Upper lobe of left lung (tissue), 6 donors: ENCODE results near the gene SLC7A6OS. TPM values are rescaled to one million over a fixed set of nuclear protein-coding genes. Genes with fewer than 3 reads are reported as not detected.
"Not testable (repeated sequence)": the region's sequence is repeated elsewhere in the genome, so short reads cannot be mapped to it uniquely, and the experiment has no call there.

Experiments
- ATAC-seq, 2 donors: fragments of 200-7000 bp; cut with Tn5 transposase; one replicate each; pipeline ENCODE4 v1.9.1; 2022; ENCODE audit warnings: mild to moderate bottlenecking in 2 of 2, moderate library complexity in 2 of 2; ENCODE audit not compliant: low FRiP score in 2 of 2
- DNase-seq, 2 donors: peaks; one replicate each; pipeline ENCODE4 v3.0.0-alpha.2; 2019 to 2020
- H3K27ac ChIP-seq, 4 donors: fragments of 200-600 bp; sonication (generic); one replicate each; pipeline ENCODE4 v1.5.1; 2016 to 2019
- H3K27me3 ChIP-seq, 4 donors: fragments of 200-600 bp; sonication (generic); one replicate each; pipeline ENCODE4 v1.5.1; 2017 to 2019
- H3K36me3 ChIP-seq, 4 donors: fragments of 200-600 bp; sonication (generic); one replicate each; pipeline ENCODE4 v1.5.1; 2016 to 2019
- H3K4me1 ChIP-seq, 4 donors: fragments of 200-600 bp; sonication (generic); one replicate each; pipeline ENCODE4 v1.5.1; 2018 to 2019
- H3K4me3 ChIP-seq, 4 donors: fragments of 200-600 bp; sonication (generic); one replicate each; pipeline ENCODE4 v1.5.1; 2017 to 2019; ENCODE audit warnings: mild to moderate bottlenecking in 2 of 4, moderate library complexity in 1 of 4
- H3K9me3 ChIP-seq, 4 donors: fragments of 200-600 bp; sonication (generic); one replicate each; pipeline ENCODE4 v1.5.1; 2018 to 2019
- CTCF ChIP-seq, 6 experiments: fragments of 450-650 bp in 4 of 6; fragments of 200-600 bp in 2 of 6; sonication (generic) in 2 of 6; IDR thresholded peaks; one replicate each; pipeline ENCODE4 v1.5.1; 2016 to 2019; ENCODE audit warnings: antibody characterized with exemption in 6 of 6
- EP300 ChIP-seq, 4 donors: sonication (generic); formaldehyde crosslinking; IDR thresholded peaks; one replicate each; pipeline ENCODE4 v1.5.1; 2017; ENCODE audit warnings: antibody characterized with exemption in 4 of 4, control low read depth in 2 of 4
- POLR2A ChIP-seq, 4 donors: fragments of 450-650 bp; IDR thresholded peaks; one replicate each; pipeline ENCODE4 v1.5.1; 2016 to 2017; ENCODE audit warnings: antibody characterized with exemption in 4 of 4, mild to moderate bottlenecking in 2 of 4
- POLR2AphosphoS5 ChIP-seq, 2 donors: sonication (generic); formaldehyde crosslinking; IDR thresholded peaks; one replicate each; pipeline ENCODE4 v1.5.1; 2017; ENCODE audit warnings: antibody characterized with exemption in 2 of 2
- WGBS, 2 donors: methylation state at CpG; one replicate each; pipeline ENCODE4 v1.1.5; 2017 to 2018; 5-methylcytosine and 5-hydroxymethylcytosine counted together
- total RNA-seq, 6 donors: library from RNA; depleted of rRNA in 4 of 6; stranded (reverse); fragments of >200 nt in 4 of 6; gene quantifications; one replicate each; pipeline versions ENCODE4 v1.1.0 to v1.2.1, GENCODE V29; 2016 to 2021
- donor health status: DM: no; HTN: no; CAD: no; lungs with moderate emphysema.
- donor health status: DM: no; HTN: yes; CAD: no; lungs with severe emphysema.

SLC7A6OS gene
- total RNA-seq, 6 donors from 2014 or later: 9.9 to 35.6 (median 18.5) TPM

- no peaks in the 10 kb centered on the region for H3K9me3 ChIP-seq
- WGBS, 2 donors: 41% methylated on average over 3 to 4 of the region's 4 CpGs
- ATAC-seq (no peak), DNase-seq (no peak)
- TF ChIP-seq POLR2AphosphoS5 (IDR thresholded peaks at IDR 0.05): no peak
- TF ChIP-seq CTCF (IDR thresholded peaks at IDR 0.05): no peak
- no peak for TF ChIP-seq POLR2A (IDR thresholded peaks at IDR 0.05)
- no peak for TF ChIP-seq EP300 (IDR thresholded peaks at IDR 0.05)
- peak overlapping the region; percentile 44 to 76 (median 66) for H3K27ac ChIP-seq
- H3K4me3 ChIP-seq: no peak overlapping the region
- peaks cover 26 to 55% (median 46%) of the 10 kb centered on the region in 4 donors for H3K4me1 ChIP-seq
- H3K27me3 ChIP-seq: no peaks in the 10 kb centered on the region
- peaks cover 0 to 51% (median 27%) of the 10 kb centered on the region in 4 donors for H3K36me3 ChIP-seq
These were observed 21.0 kb downstream of the SLC7A6OS start for GRCh38 chr16:68289621-68290329.

GRCh38 chr16:68289202-68289601 lies 21.5 kb downstream of the SLC7A6OS start:
- peak overlapping the region; percentile 44 to 76 (median 66) for H3K27ac ChIP-seq

GRCh38 chr16:68288796-68289195 lies 21.9 kb downstream of the SLC7A6OS start:
- not testable (repeated sequence) for H3K27me3 ChIP-seq, DNase-seq, H3K4me3 ChIP-seq, ATAC-seq, H3K9me3 ChIP-seq
- 84 to 85% methylated on average over 9 of the region's 9 CpGs for WGBS, 2 donors
- Histone ChIP-seq H3K4me1 (peaks cover 31 to 65% (median 55%) of the 10 kb centered on the region in 4 donors), H3K27ac (peak overlapping the region in 3 of 4 donors; percentile 64 to 76 (median 67)), H3K36me3 (peaks cover 0 to 41% (median 23%) of the 10 kb centered on the region in 4 donors)

More at GRCh38 chr16:68289202-68289601, 21.5 kb downstream of the SLC7A6OS start:
- ATAC-seq (no peak), DNase-seq (no peak)
- Histone ChIP-seq H3K4me1 (peaks cover 30 to 61% (median 51%) of the 10 kb centered on the region in 4 donors), H3K36me3 (peaks cover 0 to 45% (median 25%) of the 10 kb centered on the region in 4 donors), H3K4me3 (no peak overlapping the region), H3K27me3 (no peaks in the 10 kb centered on the region), H3K9me3 (no peaks in the 10 kb centered on the region)
- 84 to 100% methylated on average over 2 of the region's 2 CpGs for WGBS, 2 donors
- TF ChIP-seq EP300 (IDR thresholded peaks at IDR 0.05) (no peak), POLR2A (IDR thresholded peaks at IDR 0.05) (no peak), POLR2AphosphoS5 (IDR thresholded peaks at IDR 0.05) (no peak), CTCF (IDR thresholded peaks at IDR 0.05) (no peak)

GRCh38 chr16:68288252-68288650 lies 22.5 kb downstream of the SLC7A6OS start:
- ATAC-seq (no peak), DNase-seq (no peak)
- peaks cover 31 to 70% (median 61%) of the 10 kb centered on the region in 4 donors for H3K4me1 ChIP-seq
- H3K4me3 ChIP-seq: no peak overlapping the region
- no peaks in the 10 kb centered on the region for H3K27me3 ChIP-seq
- WGBS, 2 donors: 96 to 100% methylated on average over 1 of the region's 1 CpG
- peak overlapping the region; percentile 11 to 64 (median 48) for H3K27ac ChIP-seq
- no peaks in the 10 kb centered on the region for H3K9me3 ChIP-seq
- TF ChIP-seq POLR2AphosphoS5 (IDR thresholded peaks at IDR 0.05) (no peak), POLR2A (IDR thresholded peaks at IDR 0.05) (no peak), CTCF (IDR thresholded peaks at IDR 0.05) (no peak), EP300 (IDR thresholded peaks at IDR 0.05) (no peak)
- H3K36me3 ChIP-seq: peaks cover 0 to 37% (median 18%) of the 10 kb centered on the region in 4 donors

GRCh38 chr16:68287276-68288251 lies 23.2 kb downstream of the SLC7A6OS start:
- no peaks in the 10 kb centered on the region for H3K9me3 ChIP-seq
- DNase-seq (peak in 1 of 2 donors; percentile 67), ATAC-seq (peak; percentile 24 to 89)
- H3K4me3 ChIP-seq: no peak overlapping the region
- peak overlapping the region; percentile 11 to 64 (median 48) for H3K27ac ChIP-seq
- peaks cover 0 to 36% (median 21%) of the 10 kb centered on the region in 4 donors for H3K36me3 ChIP-seq
- H3K27me3 ChIP-seq: no peaks in the 10 kb centered on the region
- H3K4me1 ChIP-seq: peaks cover 31 to 73% (median 64%) of the 10 kb centered on the region in 4 donors
- TF ChIP-seq CTCF (IDR thresholded peaks at IDR 0.05) (peak in 3 of 6 experiments; percentile 8 to 22 (median 21)), POLR2AphosphoS5 (IDR thresholded peaks at IDR 0.05) (no peak), POLR2A (IDR thresholded peaks at IDR 0.05) (no peak), EP300 (IDR thresholded peaks at IDR 0.05) (no peak)
- WGBS, 2 donors: 64 to 81% methylated on average over 5 to 11 of the region's 11 CpGs
